ENCODE data around the gene OPTN. TPM values are rescaled to one million over a fixed set of nuclear protein-coding genes. Genes with fewer than 3 reads are reported as not detected.

Gene OPTN
- total RNA-seq, 1 donor from 2014 or later, result 36.3 TPM

DNA sequence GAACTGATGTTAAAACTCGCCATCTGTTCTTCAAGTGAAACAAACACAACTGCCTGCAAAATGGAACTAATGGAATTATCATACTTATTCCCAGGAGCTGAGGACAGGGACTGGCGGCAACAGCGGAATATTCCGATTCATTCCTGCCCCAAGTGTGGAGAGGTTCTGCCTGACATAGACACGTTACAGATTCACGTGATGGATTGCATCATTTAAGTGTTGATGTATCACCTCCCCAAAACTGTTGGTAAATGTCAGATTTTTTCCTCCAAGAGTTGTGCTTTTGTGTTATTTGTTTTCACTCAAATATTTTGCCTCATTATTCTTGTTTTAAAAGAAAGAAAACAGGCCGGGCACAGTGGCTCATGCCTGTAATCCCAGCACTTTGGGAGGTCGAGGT, 36.7 kb downstream of the OPTN start:
- Mint-ChIP-seq H3K27ac (ENCODE audit: unreplicated experiment) (no peak overlapping the region), H3K4me1 (ENCODE audit: unreplicated experiment) (no peaks in the 10 kb centered on the region), H3K36me3 (ENCODE audit: low read depth, unreplicated experiment) (peaks cover 19% of the 10 kb centered on the region), H3K27me3 (ENCODE audit: unreplicated experiment) (peaks cover 2% of the 10 kb centered on the region), H3K9me3 (ENCODE audit: unreplicated experiment) (no peaks in the 10 kb centered on the region), H3K4me3 (ENCODE audit: unreplicated experiment) (no peak overlapping the region)
- TF ChIP-seq, protein P1, sequence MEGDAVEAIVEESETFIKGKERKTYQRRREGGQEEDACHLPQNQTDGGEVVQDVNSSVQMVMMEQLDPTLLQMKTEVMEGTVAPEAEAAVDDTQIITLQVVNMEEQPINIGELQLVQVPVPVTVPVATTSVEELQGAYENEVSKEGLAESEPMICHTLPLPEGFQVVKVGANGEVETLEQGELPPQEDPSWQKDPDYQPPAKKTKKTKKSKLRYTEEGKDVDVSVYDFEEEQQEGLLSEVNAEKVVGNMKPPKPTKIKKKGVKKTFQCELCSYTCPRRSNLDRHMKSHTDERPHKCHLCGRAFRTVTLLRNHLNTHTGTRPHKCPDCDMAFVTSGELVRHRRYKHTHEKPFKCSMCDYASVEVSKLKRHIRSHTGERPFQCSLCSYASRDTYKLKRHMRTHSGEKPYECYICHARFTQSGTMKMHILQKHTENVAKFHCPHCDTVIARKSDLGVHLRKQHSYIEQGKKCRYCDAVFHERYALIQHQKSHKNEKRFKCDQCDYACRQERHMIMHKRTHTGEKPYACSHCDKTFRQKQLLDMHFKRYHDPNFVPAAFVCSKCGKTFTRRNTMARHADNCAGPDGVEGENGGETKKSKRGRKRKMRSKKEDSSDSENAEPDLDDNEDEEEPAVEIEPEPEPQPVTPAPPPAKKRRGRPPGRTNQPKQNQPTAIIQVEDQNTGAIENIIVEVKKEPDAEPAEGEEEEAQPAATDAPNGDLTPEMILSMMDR (IDR thresholded peaks at IDR 0.05; ENCODE audit: unreplicated experiment), result no peak
- DNase-seq (ENCODE audit: low spot score), result no peak

- no peak for DNase-seq (ENCODE audit: low spot score)
- TF ChIP-seq, protein P1 (IDR thresholded peaks at IDR 0.05; ENCODE audit: unreplicated experiment), result no peak
- H3K4me3 Mint-ChIP-seq (ENCODE audit: unreplicated experiment), result no peak overlapping the region
- no peaks in the 10 kb centered on the region for H3K9me3 Mint-ChIP-seq (ENCODE audit: unreplicated experiment)
- H3K36me3 Mint-ChIP-seq (ENCODE audit: low read depth, unreplicated experiment), result peaks cover 11% of the 10 kb centered on the region
- H3K27ac Mint-ChIP-seq (ENCODE audit: unreplicated experiment), result no peak overlapping the region
- no peaks in the 10 kb centered on the region for H3K4me1 Mint-ChIP-seq (ENCODE audit: unreplicated experiment)
- H3K27me3 Mint-ChIP-seq (ENCODE audit: unreplicated experiment), result no peaks in the 10 kb centered on the region
These were observed 39.2 kb downstream of the OPTN start for GRCh38 chr10:13139150-13139549.

DNA sequence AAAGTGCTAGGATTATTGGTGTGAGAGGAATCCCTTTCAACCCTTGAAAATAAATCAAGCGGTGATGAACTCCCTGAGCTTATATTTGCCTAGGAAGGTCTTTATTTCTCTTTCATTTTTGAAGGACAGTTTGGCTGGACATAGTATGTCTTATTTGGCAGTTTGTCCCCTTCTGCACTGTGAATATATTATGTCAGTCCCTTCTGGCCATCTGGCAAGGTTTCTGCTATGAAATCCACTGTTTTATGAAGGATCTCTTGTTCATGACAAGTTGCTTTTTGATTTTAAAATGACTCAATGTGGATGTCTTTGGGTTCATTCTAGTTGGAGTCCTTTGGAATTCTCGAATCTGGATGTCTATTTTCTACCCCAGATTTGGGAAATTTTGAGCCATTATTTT, 39.7 kb downstream of the OPTN start:
- H3K9me3 Mint-ChIP-seq (ENCODE audit: unreplicated experiment), result no peaks in the 10 kb centered on the region

DNA sequence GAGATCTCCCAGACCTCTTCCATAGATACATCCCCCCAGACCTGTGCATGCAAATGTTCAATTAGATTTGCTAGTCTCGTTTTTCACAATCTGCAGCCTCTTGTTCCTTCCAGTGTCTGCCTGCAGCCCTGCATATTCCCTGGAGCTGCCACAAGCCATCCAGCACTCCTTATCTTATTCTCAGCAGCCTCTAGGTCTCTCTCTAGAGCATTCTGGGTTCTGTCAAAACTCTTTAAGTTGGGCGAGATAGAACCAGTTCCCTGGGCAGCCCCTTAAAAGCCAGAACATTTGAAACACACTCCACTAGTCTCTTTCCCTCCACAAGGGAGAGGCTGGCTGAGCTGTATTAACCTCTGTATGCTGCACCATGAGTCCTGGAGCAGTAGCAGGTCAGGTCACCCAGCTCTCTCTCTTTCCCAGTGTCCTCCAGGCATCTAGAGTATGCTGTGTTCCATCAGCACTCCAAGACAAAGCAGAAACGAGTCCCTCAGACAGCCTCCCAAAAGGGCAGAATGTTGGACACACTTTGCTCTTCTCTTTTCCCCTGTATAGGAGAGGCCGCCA, 40.7 kb downstream of the OPTN start:
- TF ChIP-seq, protein P1 (IDR thresholded peaks at IDR 0.05; ENCODE audit: unreplicated experiment), result no peak
- Mint-ChIP-seq H3K4me3 (ENCODE audit: unreplicated experiment) (no peak overlapping the region), H3K9me3 (ENCODE audit: unreplicated experiment) (no peaks in the 10 kb centered on the region), H3K4me1 (ENCODE audit: unreplicated experiment) (no peaks in the 10 kb centered on the region), H3K27me3 (ENCODE audit: unreplicated experiment) (no peaks in the 10 kb centered on the region), H3K36me3 (ENCODE audit: low read depth, unreplicated experiment) (peaks cover 5% of the 10 kb centered on the region), H3K27ac (ENCODE audit: unreplicated experiment) (no peak overlapping the region)
- DNase-seq (ENCODE audit: low spot score), result no peak

More for the DNA sequence above, 39.7 kb downstream of the OPTN start:
- H3K27me3 Mint-ChIP-seq (ENCODE audit: unreplicated experiment), result no peaks in the 10 kb centered on the region
- no peak overlapping the region for H3K4me3 Mint-ChIP-seq (ENCODE audit: unreplicated experiment)
- DNase-seq (ENCODE audit: low spot score), result no peak
- TF ChIP-seq, protein P1 (IDR thresholded peaks at IDR 0.05; ENCODE audit: unreplicated experiment), result no peak
- H3K4me1 Mint-ChIP-seq (ENCODE audit: unreplicated experiment), result no peaks in the 10 kb centered on the region
- peaks cover 9% of the 10 kb centered on the region for H3K36me3 Mint-ChIP-seq (ENCODE audit: low read depth, unreplicated experiment)
- no peak overlapping the region for H3K27ac Mint-ChIP-seq (ENCODE audit: unreplicated experiment)

DNA sequence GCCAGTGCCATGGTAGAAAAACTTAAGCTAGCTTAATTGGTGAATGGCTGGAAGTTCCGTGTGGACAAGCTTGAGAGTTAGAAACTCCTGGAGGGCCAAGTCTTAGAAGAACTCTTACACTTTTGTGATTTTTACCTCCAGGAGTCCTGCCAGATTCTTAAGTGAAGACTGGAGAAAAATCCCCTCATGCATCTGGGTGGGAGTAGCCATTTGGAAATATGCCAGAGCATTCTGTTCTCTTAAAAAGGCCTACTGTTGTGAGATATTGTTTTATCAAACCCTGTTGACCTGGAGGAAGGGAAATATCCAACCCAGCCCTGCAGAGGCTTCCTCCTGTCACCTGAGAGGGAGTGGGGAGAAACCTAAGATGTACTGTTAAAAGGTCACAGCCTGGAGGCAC, 43.8 kb downstream of the OPTN start:
- Mint-ChIP-seq H3K36me3 (ENCODE audit: low read depth, unreplicated experiment) (no peaks in the 10 kb centered on the region), H3K4me3 (ENCODE audit: unreplicated experiment) (no peak overlapping the region), H3K9me3 (ENCODE audit: unreplicated experiment) (no peaks in the 10 kb centered on the region), H3K4me1 (ENCODE audit: unreplicated experiment) (no peaks in the 10 kb centered on the region), H3K27ac (ENCODE audit: unreplicated experiment) (no peak overlapping the region), H3K27me3 (ENCODE audit: unreplicated experiment) (no peaks in the 10 kb centered on the region)
- TF ChIP-seq, protein P1 (IDR thresholded peaks at IDR 0.05; ENCODE audit: unreplicated experiment), result no peak
- no peak for DNase-seq (ENCODE audit: low spot score)
